Fibroblast of the aortic adventitia (primary cell): Measurements from ENCODE around the gene MAGEA12. TPM values are rescaled to one million over a fixed set of nuclear protein-coding genes. Genes with fewer than 3 reads are reported as not detected.

ENCODE experiments used
- total RNA-seq: library from RNA; depleted of rRNA; stranded (reverse); fragments of >200 nt; gene quantifications from 2 replicates; pipeline ENCODE4 v1.2.3, GENCODE V29; 2012; ENCODE audit warnings: low replicate concordance

The MAGEA12 gene
- total RNA-seq, 1 donor = not detected

Other genes starting within 250 kb of the MAGEA12 start
- not detected in 2 replicates for gene GABRQ, start 95.9 kb upstream of the MAGEA12 start, total RNA-seq
- gene MAGEA3, start 35.0 kb upstream of the MAGEA12 start, total RNA-seq = not detected in 2 replicates
- gene CSAG2, start 24.5 kb upstream of the MAGEA12 start, total RNA-seq = not detected in 2 replicates
- gene MAGEA2B, start 19.1 kb upstream of the MAGEA12 start, total RNA-seq = not detected in 2 replicates
- gene CSAG1, start within 50 bp of the MAGEA12 start, total RNA-seq = not detected in 2 replicates
- not detected in 2 replicates for gene MAGEA2, start 20.1 kb downstream of the MAGEA12 start, total RNA-seq
- gene CSAG3, start 25.5 kb downstream of the MAGEA12 start, total RNA-seq = not detected in 2 replicates
- gene MAGEA6, start 35.9 kb downstream of the MAGEA12 start, total RNA-seq = not detected in 2 replicates
- 65.7 and 209 TPM in 2 replicates for gene CETN2, start 97.0 kb downstream of the MAGEA12 start, total RNA-seq
- 8.8 and 11.7 TPM in 2 replicates for gene NSDHL, start 97.3 kb downstream of the MAGEA12 start, total RNA-seq
- 1.1 and 4.7 TPM in 2 replicates for gene ZNF185, start 164.3 kb downstream of the MAGEA12 start, total RNA-seq